WTC11 (cell line): ENCODE data around the gene YTHDF1. TPM values are rescaled to one million over a fixed set of nuclear protein-coding genes. Genes with fewer than 3 reads are reported as not detected.

Source experiments
- ATAC-seq: fragments of 200-7000 bp; cut with Tn5 transposase; 2 replicates; pipeline ENCODE4 v1.10.0; 2021; ENCODE audit warnings: mild to moderate bottlenecking, moderate library complexity
- CTCF ChIA-PET: fragments of 300-600 bp; sonication (Branson Sonifier 250); formaldehyde crosslinking; loops from one replicate; lab custom pipeline; 2021; ENCODE audit warnings: antibody characterized with exemption; lab: Charles Lee
- POLR2A ChIA-PET: fragments of 350-600 bp; sonication (Branson Sonifier 250); formaldehyde crosslinking; loops from one replicate; lab custom pipeline; 2021; ENCODE audit warnings: antibody characterized with exemption; lab: Charles Lee
- DNase-seq: peaks from one replicate; pipeline ENCODE4 v3.0.0; 2021; ENCODE audit warnings: low spot score
- H3K27ac Mint-ChIP-seq: 2 replicates; pipeline ENCODE4 v1.8.0; 2021; ENCODE audit warnings: mixed read lengths
- H3K27me3 Mint-ChIP-seq: 2 replicates; pipeline ENCODE4 v1.8.0; 2021; ENCODE audit warnings: low read depth, mild to moderate bottlenecking, moderate library complexity, mixed read lengths
- H3K36me3 Mint-ChIP-seq: 2 replicates; pipeline ENCODE4 v1.8.0; 2021; ENCODE audit warnings: mixed read lengths
- H3K4me1 Mint-ChIP-seq: 2 replicates; pipeline ENCODE4 v1.8.0; 2022; ENCODE audit warnings: mixed read lengths
- H3K4me3 Mint-ChIP-seq: 2 replicates; pipeline ENCODE4 v1.8.0; 2021; ENCODE audit warnings: mild to moderate bottlenecking, moderate library complexity, mixed read lengths
- H3K9me3 Mint-ChIP-seq: 2 replicates; pipeline ENCODE4 v1.8.0; 2021; ENCODE audit warnings: mixed read lengths
- CBFB ChIP-seq: sonication (generic); formaldehyde crosslinking; IDR thresholded peaks from 2 replicates; pipeline ENCODE4 v1.8.1; 2022; ENCODE audit warnings: mild to moderate bottlenecking, low read depth, missing genetic modification reagents
- CREB1 ChIP-seq: sonication (generic); formaldehyde crosslinking; IDR thresholded peaks from 2 replicates; pipeline ENCODE4 v1.8.0; 2023; ENCODE audit warnings: mild to moderate bottlenecking, missing genetic modification reagents
- CREM ChIP-seq: sonication (generic); formaldehyde crosslinking; IDR thresholded peaks from 2 replicates; pipeline ENCODE4 v1.8.1; 2022; ENCODE audit warnings: mild to moderate bottlenecking, missing genetic modification reagents, moderate library complexity
- ELF4 ChIP-seq: sonication (generic); formaldehyde crosslinking; IDR thresholded peaks from 2 replicates; pipeline ENCODE4 v1.8.1; 2022; ENCODE audit warnings: low read depth, mild to moderate bottlenecking, moderate library complexity, missing genetic modification reagents
- HMGA2 ChIP-seq: fragments of 250-450 bp; sonication (Bioruptor Pico); IDR thresholded peaks from 2 replicates; pipeline ENCODE4 v1.4.0; 2021; ENCODE audit warnings: mild to moderate bottlenecking, moderate library complexity
- JAZF1 ChIP-seq: fragments of 250-450 bp; sonication (Bioruptor Pico); IDR thresholded peaks from 2 replicates; pipeline ENCODE4 v1.9.0; 2021; ENCODE audit warnings: moderate library complexity, mild to moderate bottlenecking, inconsistent platforms
- SMAD4 ChIP-seq: sonication (generic); formaldehyde crosslinking; IDR thresholded peaks from 2 replicates; pipeline ENCODE4 v1.8.0; 2022; ENCODE audit warnings: mild to moderate bottlenecking, missing genetic modification reagents
- TCF7 ChIP-seq: sonication (generic); formaldehyde crosslinking; IDR thresholded peaks from 2 replicates; pipeline ENCODE4 v1.8.0; 2022; ENCODE audit warnings: mild to moderate bottlenecking, low read depth, missing genetic modification reagents, moderate library complexity
- ZNF317 ChIP-seq: sonication (generic); formaldehyde crosslinking; IDR thresholded peaks from 2 replicates; pipeline ENCODE4 v1.8.1; 2023; ENCODE audit warnings: low read depth, mild to moderate bottlenecking, moderate library complexity, missing genetic modification reagents, borderline replicate concordance
- ZNF423 ChIP-seq: fragments of 250-450 bp; sonication (Bioruptor Pico); IDR thresholded peaks from 2 replicates; pipeline ENCODE4 v2.1.2; 2022; ENCODE audit warnings: mild to moderate bottlenecking, moderate library complexity
- total RNA-seq: library from RNA; stranded (reverse); gene quantifications from 3 replicates; pipeline ENCODE4 v1.2.3, GENCODE V29; 2021
- TF ChIP-seq, protein P1 (sequence below): sonication (generic); formaldehyde crosslinking; conservative IDR thresholded peaks from 2 replicates; pipeline ENCODE4 v1.8.1; 2022; ENCODE audit warnings: mild to moderate bottlenecking, missing genetic modification reagents
- TF ChIP-seq, protein P2 (sequence below): sonication (generic); formaldehyde crosslinking; IDR thresholded peaks from 2 replicates; pipeline ENCODE4 v1.8.1; 2023; ENCODE audit warnings: mild to moderate bottlenecking, missing genetic modification reagents, moderate library complexity
- TF ChIP-seq, protein P3 (sequence below): fragments of 250-450 bp; sonication (Bioruptor Pico); IDR thresholded peaks from 2 replicates; pipeline ENCODE4 v1.9.0; 2021; ENCODE audit warnings: moderate library complexity, mild to moderate bottlenecking, inconsistent platforms, borderline replicate concordance
- TF ChIP-seq, protein P4 (sequence below): sonication (generic); formaldehyde crosslinking; IDR thresholded peaks from 2 replicates; pipeline ENCODE4 v1.8.1; 2022; ENCODE audit warnings: low read depth, missing genetic modification reagents, borderline replicate concordance
- TF ChIP-seq, protein P5 (sequence below): sonication (generic); formaldehyde crosslinking; conservative IDR thresholded peaks from 2 replicates; pipeline ENCODE4 v1.8.1; 2023; ENCODE audit warnings: mild to moderate bottlenecking, low read depth, missing genetic modification reagents, moderate library complexity
- TF ChIP-seq, protein P6 (sequence below): sonication (generic); formaldehyde crosslinking; IDR thresholded peaks from 2 replicates; pipeline ENCODE4 v1.8.1; 2023; ENCODE audit warnings: mild to moderate bottlenecking, missing genetic modification reagents

YTHDF1 gene
- total RNA-seq, 1 experiment from 2014 or later, result 61.3 TPM

DNA sequence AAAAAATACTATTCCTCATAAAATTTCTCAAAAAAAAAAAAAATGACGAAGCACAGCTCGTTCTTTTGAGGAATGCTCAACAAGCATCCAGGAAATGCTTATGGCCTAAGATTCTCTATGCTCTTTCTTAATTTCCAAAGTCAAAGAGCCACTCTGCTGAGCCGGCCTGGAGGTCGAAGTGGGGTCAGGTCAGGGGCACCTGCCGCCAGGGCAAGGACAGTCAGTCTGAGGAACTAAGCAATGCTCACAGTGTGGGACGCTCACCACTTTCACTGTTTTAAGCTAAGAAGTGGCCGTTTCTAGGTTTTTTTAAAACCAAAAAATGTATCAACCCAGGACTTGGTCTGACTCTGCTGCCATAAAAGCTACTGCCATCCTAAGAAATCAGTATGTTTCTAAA, 17.3 kb downstream of the YTHDF1 start:
- Mint-ChIP-seq H3K4me3 (no peak overlapping the region), H3K27ac (peak overlapping the region; percentile 70), H3K9me3 (no peaks in the 10 kb centered on the region), H3K27me3 (no peaks in the 10 kb centered on the region), H3K4me1 (peaks cover 23% of the 10 kb centered on the region), H3K36me3 (peaks cover 43% of the 10 kb centered on the region)
- POLR2A ChIA-PET, result no interaction called here
- TF ChIP-seq ELF4 (CRISPR knock-in tag) (no peak), HMGA2 (no peak), ZNF317 (CRISPR knock-in tag) (no peak), CREB1 (CRISPR knock-in tag) (no peak), JAZF1 (CRISPR knock-in tag) (no peak), ZNF423 (CRISPR knock-in tag) (no peak), CBFB (no peak), SMAD4 (CRISPR knock-in tag) (no peak), TCF7 (CRISPR knock-in tag) (no peak), CREM (CRISPR knock-in tag) (no peak)
- TF ChIP-seq, protein P1, sequence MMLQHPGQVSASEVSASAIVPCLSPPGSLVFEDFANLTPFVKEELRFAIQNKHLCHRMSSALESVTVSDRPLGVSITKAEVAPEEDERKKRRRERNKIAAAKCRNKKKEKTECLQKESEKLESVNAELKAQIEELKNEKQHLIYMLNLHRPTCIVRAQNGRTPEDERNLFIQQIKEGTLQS (CRISPR knock-in tag), result no peak
- TF ChIP-seq, protein P2, sequence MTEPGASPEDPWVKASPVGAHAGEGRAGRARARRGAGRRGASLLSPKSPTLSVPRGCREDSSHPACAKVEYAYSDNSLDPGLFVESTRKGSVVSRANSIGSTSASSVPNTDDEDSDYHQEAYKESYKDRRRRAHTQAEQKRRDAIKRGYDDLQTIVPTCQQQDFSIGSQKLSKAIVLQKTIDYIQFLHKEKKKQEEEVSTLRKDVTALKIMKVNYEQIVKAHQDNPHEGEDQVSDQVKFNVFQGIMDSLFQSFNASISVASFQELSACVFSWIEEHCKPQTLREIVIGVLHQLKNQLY (CRISPR knock-in tag), result no peak
- TF ChIP-seq, protein P3, sequence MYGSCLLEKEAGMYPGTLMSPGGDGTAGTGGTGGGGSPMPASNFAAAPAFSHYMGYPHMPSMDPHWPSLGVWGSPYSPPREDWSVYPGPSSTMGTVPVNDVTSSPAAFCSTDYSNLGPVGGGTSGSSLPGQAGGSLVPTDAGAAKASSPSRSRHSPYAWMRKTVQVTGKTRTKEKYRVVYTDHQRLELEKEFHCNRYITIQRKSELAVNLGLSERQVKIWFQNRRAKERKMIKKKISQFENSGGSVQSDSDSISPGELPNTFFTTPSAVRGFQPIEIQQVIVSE, result no peak
- TF ChIP-seq, protein P4, sequence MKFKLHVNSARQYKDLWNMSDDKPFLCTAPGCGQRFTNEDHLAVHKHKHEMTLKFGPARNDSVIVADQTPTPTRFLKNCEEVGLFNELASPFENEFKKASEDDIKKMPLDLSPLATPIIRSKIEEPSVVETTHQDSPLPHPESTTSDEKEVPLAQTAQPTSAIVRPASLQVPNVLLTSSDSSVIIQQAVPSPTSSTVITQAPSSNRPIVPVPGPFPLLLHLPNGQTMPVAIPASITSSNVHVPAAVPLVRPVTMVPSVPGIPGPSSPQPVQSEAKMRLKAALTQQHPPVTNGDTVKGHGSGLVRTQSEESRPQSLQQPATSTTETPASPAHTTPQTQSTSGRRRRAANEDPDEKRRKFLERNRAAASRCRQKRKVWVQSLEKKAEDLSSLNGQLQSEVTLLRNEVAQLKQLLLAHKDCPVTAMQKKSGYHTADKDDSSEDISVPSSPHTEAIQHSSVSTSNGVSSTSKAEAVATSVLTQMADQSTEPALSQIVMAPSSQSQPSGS (CRISPR knock-in tag), result no peak
- CTCF ChIA-PET, result interaction anchor here (0.6 to 4.6 kb wide), 8 partner anchors 15 to 226 kb away, joined by 3 to 30 read pairs (median 5); partner anchors contain the start of gene YTHDF1
- ATAC-seq (no peak), DNase-seq (no peak)

DNA sequence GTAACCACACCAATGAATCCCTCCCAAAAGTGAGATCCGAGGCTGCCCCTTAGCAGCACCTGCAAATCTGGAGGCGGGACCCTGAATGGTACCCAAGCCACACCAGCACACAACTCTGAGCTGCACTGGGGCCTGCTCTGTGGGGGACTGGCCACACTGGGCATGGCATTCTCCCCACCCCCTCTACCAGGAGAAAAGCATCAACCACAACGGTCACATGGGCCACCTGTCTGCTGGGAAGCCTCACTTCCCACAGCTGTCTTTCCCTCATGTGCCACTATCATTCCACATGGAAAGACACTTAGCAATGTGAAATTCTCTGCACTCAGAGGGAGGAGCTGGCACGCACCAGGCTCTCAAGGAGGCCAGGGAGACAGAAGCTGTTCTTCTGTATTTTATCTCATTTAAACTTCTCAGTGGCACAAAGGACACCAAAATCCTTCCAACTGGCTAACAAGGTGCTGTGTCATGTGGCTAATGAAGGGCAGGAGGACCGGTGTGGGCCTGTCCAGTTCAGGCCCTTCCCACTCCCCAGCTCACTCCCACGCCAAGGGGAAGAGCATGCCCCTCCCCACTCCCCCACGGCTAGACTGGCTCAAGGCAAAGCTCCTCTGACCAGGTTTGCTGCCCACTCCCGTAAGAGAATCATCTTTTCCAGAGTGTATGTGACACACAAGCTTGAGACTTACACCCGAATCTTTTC, 19.0 kb downstream of the YTHDF1 start:
- DNase-seq, result no peak
- Mint-ChIP-seq H3K4me1 (peaks cover 23% of the 10 kb centered on the region), H3K4me3 (no peak overlapping the region), H3K36me3 (peaks cover 28% of the 10 kb centered on the region)
- ChIA-PET CTCF (interaction anchor here (0.6 to 4.6 kb wide), 5 partner anchors 13 to 54 kb away, joined by 3 to 30 read pairs (median 5); no protein-coding TSS in a partner anchor), POLR2A (no interaction called here)
- TF ChIP-seq, protein P5, sequence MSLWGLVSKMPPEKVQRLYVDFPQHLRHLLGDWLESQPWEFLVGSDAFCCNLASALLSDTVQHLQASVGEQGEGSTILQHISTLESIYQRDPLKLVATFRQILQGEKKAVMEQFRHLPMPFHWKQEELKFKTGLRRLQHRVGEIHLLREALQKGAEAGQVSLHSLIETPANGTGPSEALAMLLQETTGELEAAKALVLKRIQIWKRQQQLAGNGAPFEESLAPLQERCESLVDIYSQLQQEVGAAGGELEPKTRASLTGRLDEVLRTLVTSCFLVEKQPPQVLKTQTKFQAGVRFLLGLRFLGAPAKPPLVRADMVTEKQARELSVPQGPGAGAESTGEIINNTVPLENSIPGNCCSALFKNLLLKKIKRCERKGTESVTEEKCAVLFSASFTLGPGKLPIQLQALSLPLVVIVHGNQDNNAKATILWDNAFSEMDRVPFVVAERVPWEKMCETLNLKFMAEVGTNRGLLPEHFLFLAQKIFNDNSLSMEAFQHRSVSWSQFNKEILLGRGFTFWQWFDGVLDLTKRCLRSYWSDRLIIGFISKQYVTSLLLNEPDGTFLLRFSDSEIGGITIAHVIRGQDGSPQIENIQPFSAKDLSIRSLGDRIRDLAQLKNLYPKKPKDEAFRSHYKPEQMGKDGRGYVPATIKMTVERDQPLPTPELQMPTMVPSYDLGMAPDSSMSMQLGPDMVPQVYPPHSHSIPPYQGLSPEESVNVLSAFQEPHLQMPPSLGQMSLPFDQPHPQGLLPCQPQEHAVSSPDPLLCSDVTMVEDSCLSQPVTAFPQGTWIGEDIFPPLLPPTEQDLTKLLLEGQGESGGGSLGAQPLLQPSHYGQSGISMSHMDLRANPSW (CRISPR knock-in tag), result no peak
- TF ChIP-seq, all 79 proteins: peak for 0
- Mint-ChIP-seq H3K9me3 (no peaks in the 10 kb centered on the region), H3K27ac (peak overlapping the region; percentile 80), H3K27me3 (no peaks in the 10 kb centered on the region)
- ATAC-seq, result no peak; the same call in 1 of the 2 replicates

DNA sequence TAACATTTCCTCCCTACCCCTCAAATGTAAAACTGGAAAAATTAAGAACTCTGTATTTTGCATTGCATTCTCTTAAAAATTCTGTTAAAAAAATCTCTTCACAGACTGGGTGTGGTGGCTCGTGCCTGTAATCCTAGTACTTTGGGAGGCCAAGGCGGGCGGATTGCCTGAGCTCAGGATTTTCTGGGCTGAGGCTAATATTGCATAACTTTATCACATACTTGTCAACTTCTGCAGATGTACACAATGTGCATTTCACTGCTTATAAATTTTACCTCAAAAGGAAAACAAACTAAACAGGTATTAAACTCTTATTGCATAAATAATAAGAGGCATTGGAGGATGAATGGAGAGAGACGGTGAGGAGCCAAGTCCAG, 21.1 kb downstream of the YTHDF1 start:
- CTCF ChIA-PET, result interaction anchor here (1.5 to 2.2 kb wide), 2 partner anchors 20 to 29 kb away, joined by 3 to 8 read pairs; no protein-coding TSS in a partner anchor

More for the DNA sequence above, 21.1 kb downstream of the YTHDF1 start:
- POLR2A ChIA-PET, result no interaction called here
- Mint-ChIP-seq H3K27me3 (no peaks in the 10 kb centered on the region), H3K27ac (no peak overlapping the region), H3K9me3 (no peaks in the 10 kb centered on the region), H3K4me1 (peaks cover 23% of the 10 kb centered on the region), H3K36me3 (peaks cover 19% of the 10 kb centered on the region), H3K4me3 (no peak overlapping the region)
- ATAC-seq (no peak), DNase-seq (no peak)
- TF ChIP-seq, protein P6, sequence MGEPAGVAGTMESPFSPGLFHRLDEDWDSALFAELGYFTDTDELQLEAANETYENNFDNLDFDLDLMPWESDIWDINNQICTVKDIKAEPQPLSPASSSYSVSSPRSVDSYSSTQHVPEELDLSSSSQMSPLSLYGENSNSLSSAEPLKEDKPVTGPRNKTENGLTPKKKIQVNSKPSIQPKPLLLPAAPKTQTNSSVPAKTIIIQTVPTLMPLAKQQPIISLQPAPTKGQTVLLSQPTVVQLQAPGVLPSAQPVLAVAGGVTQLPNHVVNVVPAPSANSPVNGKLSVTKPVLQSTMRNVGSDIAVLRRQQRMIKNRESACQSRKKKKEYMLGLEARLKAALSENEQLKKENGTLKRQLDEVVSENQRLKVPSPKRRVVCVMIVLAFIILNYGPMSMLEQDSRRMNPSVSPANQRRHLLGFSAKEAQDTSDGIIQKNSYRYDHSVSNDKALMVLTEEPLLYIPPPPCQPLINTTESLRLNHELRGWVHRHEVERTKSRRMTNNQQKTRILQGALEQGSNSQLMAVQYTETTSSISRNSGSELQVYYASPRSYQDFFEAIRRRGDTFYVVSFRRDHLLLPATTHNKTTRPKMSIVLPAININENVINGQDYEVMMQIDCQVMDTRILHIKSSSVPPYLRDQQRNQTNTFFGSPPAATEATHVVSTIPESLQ (CRISPR knock-in tag), result no peak
